BLaER1 (cell line): ENCODE data around the gene MAST4.

Experiments
- H3K27ac ChIP-seq: shearing (Covaris generic); formaldehyde crosslinking; 2 replicates; pipeline ENCODE4 v1.8.1; 2022
- H3K27me3 ChIP-seq: shearing (Covaris generic); formaldehyde crosslinking; 2 replicates; pipeline ENCODE4 v1.8.1; 2022
- H3K36me3 ChIP-seq: shearing (Covaris generic); formaldehyde crosslinking; 2 replicates; pipeline ENCODE4 v1.8.1; 2022
- H3K4me1 ChIP-seq: shearing (Covaris generic); formaldehyde crosslinking; 2 replicates; pipeline ENCODE4 v1.8.1; 2022
- H3K4me2 ChIP-seq: shearing (Covaris generic); formaldehyde crosslinking; 2 replicates; pipeline ENCODE4 v1.8.1; 2022
- H3K4me3 ChIP-seq: shearing (Covaris generic); formaldehyde crosslinking; 2 replicates; pipeline ENCODE4 v1.8.1; 2022
- H3K9ac ChIP-seq: shearing (Covaris generic); formaldehyde crosslinking; 2 replicates; pipeline ENCODE4 v1.8.1; 2022
- H3K9me3 ChIP-seq: shearing (Covaris generic); formaldehyde crosslinking; 2 replicates; pipeline ENCODE4 v1.8.1; 2022
- H4K20me1 ChIP-seq: shearing (Covaris generic); formaldehyde crosslinking; 2 replicates; pipeline ENCODE4 v1.8.1; 2022
- Cebpa-rat ChIP-seq: shearing (Covaris generic); IDR thresholded peaks from 2 replicates; pipeline ENCODE4 v1.8.1; 2022

The MAST4 gene

DNA sequence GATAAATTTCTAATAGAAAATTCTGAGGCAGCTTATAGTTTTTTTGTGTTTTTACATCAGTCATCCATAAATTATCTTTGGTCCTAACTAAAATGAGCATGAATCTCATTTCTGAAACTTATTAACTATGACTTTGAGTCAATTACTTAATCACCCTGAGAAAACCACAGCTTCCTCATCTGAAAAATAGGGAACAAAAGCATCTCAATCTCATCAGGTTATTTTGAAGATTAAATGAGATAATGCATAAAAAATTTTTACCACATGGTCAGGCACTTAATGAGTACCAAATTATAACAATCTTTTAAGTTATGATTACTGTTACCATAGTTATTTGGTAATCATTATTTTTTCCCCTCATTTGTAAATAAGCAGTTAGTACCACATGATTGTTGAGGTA, 279.1 kb downstream of the MAST4 start:
- no peak for TF ChIP-seq Cebpa-rat
- Histone ChIP-seq H3K4me2 (no peak overlapping the region), H4K20me1 (no peaks in the 10 kb centered on the region), H3K36me3 (no peaks in the 10 kb centered on the region), H3K9ac (no peak overlapping the region), H3K27ac (no peak overlapping the region), H3K4me1 (no peaks in the 10 kb centered on the region), H3K9me3 (no peaks in the 10 kb centered on the region), H3K4me3 (no peak overlapping the region), H3K27me3 (no peaks in the 10 kb centered on the region)

DNA sequence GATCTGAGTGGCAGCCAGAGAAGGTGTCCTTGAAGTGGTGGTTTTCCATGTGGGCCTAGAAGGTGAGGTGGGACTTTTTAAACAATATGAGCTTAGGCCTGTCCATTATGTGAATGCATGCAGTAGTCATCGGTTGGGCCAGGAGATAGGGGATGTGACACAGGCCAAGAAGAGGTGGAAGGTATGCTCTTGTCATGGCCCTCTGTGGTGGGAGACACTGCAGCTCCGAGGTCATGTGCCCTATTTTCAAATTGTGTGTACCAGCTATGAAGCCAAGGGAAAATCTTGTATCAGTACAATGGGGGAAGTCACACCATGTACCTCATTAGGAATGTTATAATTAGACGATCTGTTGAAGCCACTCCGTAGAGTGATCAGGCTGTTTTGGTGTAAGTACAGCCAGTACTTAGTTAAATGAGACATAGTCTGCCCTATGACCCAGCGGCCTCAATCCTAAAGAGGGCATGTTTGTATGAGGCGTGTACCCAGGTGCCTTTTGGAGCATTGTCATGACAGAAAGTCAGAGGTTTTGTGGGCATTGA, 280.1 kb downstream of the MAST4 start:
- no peak overlapping the region for H3K4me2 ChIP-seq
- H3K36me3 ChIP-seq: no peaks in the 10 kb centered on the region
- no peaks in the 10 kb centered on the region for H3K27me3 ChIP-seq
- H3K9me3 ChIP-seq: no peaks in the 10 kb centered on the region
- H3K27ac ChIP-seq: no peak overlapping the region
- no peak for TF ChIP-seq Cebpa-rat
- H4K20me1 ChIP-seq: no peaks in the 10 kb centered on the region
- no peaks in the 10 kb centered on the region for H3K4me1 ChIP-seq
- H3K4me3 ChIP-seq: no peak overlapping the region
- H3K9ac ChIP-seq: no peak overlapping the region

DNA sequence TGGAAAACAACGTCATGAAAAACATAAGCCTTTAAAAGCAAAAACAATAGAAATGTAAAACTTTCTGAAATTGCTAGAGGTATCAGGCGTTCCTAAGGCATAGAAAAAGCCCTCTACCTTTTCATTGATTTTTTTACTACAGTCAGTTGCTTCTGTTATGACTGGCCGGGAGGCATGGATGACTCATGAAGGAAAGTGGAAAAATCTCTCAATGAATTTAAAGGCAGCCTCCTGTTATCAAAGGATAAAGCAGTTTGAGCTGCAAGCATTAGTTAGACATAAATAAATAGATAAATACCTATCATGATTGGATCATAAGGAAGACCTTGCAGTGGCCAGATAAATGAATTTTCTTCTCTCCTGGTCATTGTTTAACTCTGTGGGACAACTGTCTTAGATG, 281.6 kb downstream of the MAST4 start:
- TF ChIP-seq Cebpa-rat: no peak
- H3K27ac ChIP-seq: no peak overlapping the region
- H3K9ac ChIP-seq: no peak overlapping the region
- H3K4me1 ChIP-seq: no peaks in the 10 kb centered on the region
- H3K27me3 ChIP-seq: no peaks in the 10 kb centered on the region
- no peak overlapping the region for H3K4me3 ChIP-seq
- H3K4me2 ChIP-seq: no peak overlapping the region
- H4K20me1 ChIP-seq: no peaks in the 10 kb centered on the region
- no peaks in the 10 kb centered on the region for H3K36me3 ChIP-seq
- no peaks in the 10 kb centered on the region for H3K9me3 ChIP-seq

DNA sequence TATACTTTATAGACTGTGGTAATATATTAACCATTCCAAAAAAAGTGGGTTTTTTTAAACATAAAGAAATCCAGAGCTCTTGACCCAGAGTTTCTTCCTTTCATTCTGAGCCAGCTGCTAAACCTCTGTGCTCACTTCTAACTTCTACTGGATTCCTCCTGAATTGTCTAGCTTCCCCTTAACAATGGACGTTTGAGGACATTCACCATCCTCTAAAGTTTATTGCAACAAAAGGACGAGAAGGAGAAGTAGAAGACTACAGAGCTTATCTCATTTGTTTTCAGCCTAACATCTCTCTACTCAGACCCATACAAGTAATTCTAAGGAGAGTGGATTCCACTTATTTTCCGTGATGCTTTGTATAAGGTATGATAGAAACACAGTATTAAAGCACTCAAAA, 284.2 kb downstream of the MAST4 start:
- Histone ChIP-seq H4K20me1 (no peaks in the 10 kb centered on the region), H3K36me3 (no peaks in the 10 kb centered on the region), H3K4me3 (no peak overlapping the region), H3K4me2 (no peak overlapping the region), H3K27me3 (no peaks in the 10 kb centered on the region), H3K4me1 (no peaks in the 10 kb centered on the region), H3K9me3 (no peaks in the 10 kb centered on the region), H3K27ac (no peak overlapping the region), H3K9ac (no peak overlapping the region)
- TF ChIP-seq Cebpa-rat: no peak

DNA sequence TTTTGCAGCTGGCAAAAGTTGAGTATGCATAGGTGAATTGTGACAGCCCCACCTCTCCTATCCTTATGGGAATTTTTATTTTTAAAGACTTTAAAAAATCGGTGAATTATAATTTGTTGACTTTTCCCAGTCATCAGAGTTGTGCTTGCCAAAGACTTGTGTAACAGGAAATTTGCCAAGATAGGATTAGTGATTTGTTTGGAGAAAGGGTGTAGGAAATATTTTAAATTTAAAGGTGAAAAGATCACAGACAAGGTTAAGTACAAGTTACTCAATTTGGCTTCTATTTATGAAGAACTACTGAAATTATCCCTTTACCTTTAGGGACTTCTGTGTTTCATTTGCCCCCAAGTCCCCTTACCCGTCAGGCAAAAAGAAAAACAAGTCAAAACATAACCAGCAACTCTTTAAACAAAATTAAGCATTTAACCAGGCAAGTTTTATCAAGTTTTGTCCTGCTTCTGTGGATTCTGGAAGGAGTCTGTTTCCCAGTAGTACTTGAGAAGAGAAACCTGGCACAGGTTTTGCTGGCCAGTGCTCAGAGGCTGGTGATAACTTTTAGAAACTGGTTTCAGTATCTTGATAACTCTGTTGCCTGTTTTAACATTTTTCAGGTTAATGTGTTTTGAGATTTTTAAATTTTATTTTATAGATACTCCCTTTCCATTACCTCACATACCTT, 285.4 kb downstream of the MAST4 start:
- H3K9me3 ChIP-seq: no peaks in the 10 kb centered on the region
- no peaks in the 10 kb centered on the region for H3K4me1 ChIP-seq

DNA sequence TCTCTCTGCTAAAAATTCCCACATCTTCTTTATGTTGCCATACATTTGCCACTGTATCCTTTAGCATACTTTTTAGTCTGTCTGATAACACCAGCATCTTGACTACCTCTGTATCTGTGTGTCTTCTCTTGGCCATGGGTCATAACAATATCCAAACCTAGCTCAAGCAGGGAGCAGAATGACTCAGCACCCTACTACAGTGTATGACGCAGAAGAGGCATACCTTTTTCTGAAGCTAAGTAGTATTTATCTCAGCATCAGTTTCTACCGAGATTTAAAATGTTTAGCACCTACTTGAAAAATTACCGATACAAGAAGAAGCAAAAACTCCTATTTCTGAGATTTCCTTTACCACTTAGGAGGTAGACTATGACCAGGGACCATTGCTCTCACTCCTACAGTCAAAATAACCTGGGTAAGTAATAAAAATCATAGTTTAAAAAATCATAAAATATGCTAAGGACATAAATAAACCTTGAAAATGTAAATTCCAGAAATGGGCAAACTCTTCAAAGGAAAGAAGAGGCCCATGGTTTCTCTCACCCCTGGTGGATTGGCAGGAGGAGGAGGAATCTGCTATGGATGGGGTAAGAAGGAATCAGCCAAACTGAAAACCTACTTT, 286.5 kb downstream of the MAST4 start:
- Histone ChIP-seq H3K27ac (no peak overlapping the region), H3K36me3 (no peaks in the 10 kb centered on the region), H3K27me3 (no peaks in the 10 kb centered on the region), H3K4me1 (no peaks in the 10 kb centered on the region), H3K4me2 (no peak overlapping the region), H3K9me3 (no peaks in the 10 kb centered on the region), H4K20me1 (no peaks in the 10 kb centered on the region), H3K9ac (no peak overlapping the region), H3K4me3 (no peak overlapping the region)
- no peak for TF ChIP-seq Cebpa-rat

More for the DNA sequence above, 285.4 kb downstream of the MAST4 start:
- Histone ChIP-seq H3K4me3 (no peak overlapping the region), H3K27me3 (no peaks in the 10 kb centered on the region), H3K36me3 (no peaks in the 10 kb centered on the region), H3K9ac (no peak overlapping the region), H4K20me1 (no peaks in the 10 kb centered on the region), H3K4me2 (no peak overlapping the region), H3K27ac (no peak overlapping the region)
- TF ChIP-seq Cebpa-rat: no peak

DNA sequence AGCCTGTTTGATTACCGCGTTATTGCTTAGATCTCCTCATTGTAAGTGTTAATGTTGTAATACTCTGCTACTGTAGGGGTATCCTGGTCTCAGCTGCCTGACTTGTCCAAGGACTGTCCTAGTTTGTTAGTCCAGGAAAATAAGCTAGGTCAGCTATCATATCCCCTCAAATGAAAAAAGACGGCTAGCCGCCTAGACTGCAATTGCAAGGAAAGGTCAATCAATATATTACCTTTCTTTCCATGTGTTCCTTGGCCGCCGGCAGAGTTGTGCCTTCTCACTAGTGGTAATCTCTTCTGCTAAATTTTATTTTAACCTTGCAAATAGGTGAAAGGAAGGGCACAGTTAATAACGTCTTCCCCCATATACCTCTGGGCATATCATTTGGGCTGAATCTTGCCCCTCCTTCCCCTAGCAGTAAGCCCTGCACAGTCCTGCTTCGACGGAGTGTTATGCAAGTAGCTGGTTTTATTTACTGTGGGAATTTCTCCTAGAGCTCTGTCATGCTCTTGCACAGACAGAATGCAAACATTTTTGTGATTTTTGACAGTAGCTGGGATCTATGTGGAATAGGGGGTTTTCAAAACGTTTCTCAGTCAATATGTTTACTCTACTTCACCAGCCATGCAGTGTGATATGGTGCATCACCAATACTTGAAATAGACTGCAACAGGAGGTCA, 288.5 kb downstream of the MAST4 start:
- Histone ChIP-seq H3K36me3 (no peaks in the 10 kb centered on the region), H3K4me3 (no peak overlapping the region), H3K9ac (no peak overlapping the region), H3K27me3 (no peaks in the 10 kb centered on the region), H3K4me2 (no peak overlapping the region), H3K4me1 (no peaks in the 10 kb centered on the region), H3K27ac (no peak overlapping the region), H4K20me1 (no peaks in the 10 kb centered on the region), H3K9me3 (no peaks in the 10 kb centered on the region)
- no peak for TF ChIP-seq Cebpa-rat

DNA sequence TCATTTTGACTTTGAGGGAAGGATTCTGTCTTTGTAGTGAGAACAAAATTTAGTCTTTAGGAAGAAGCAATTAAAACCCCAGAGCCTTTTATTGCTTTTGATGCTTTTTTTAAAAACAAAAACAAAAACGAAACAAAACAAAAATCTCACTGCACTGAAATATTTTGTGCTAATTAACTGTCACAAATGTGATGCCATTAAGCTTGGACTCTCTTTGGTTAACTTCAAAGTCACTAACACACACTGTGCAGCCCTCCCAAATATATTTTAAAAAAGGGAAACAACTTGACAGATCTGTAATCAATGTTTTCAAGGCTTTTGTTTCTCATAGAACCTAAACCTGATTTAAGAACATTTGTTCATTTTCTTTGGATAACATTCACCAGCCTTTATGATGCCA, 290.7 kb downstream of the MAST4 start:
- Histone ChIP-seq H3K36me3 (no peaks in the 10 kb centered on the region), H3K9me3 (no peaks in the 10 kb centered on the region), H3K27me3 (no peaks in the 10 kb centered on the region), H3K27ac (no peak overlapping the region), H4K20me1 (no peaks in the 10 kb centered on the region), H3K9ac (no peak overlapping the region), H3K4me1 (no peaks in the 10 kb centered on the region), H3K4me3 (no peak overlapping the region), H3K4me2 (no peak overlapping the region)
- TF ChIP-seq Cebpa-rat: no peak

DNA sequence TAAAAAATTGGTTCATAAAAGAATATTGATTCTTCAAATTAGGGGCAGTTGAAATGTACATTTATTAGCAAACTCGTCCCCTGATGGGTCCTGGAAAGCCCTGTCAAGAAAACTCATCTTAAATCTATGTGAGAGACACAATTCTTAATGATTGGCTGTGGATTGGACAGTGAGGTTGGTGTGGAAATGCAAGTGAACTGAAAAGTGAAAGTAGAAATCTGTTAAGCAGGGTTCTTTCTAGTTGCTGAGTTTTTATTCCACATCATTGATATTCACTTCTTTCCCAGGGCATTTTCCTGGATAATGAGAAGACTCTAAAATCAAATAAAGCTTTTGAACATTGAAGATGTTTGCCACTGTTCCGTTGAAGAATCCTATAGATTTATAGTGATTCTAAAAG, 292.4 kb downstream of the MAST4 start:
- H3K4me3 ChIP-seq: no peak overlapping the region
- no peak overlapping the region for H3K27ac ChIP-seq
- H3K9ac ChIP-seq: no peak overlapping the region
- no peaks in the 10 kb centered on the region for H3K27me3 ChIP-seq
- no peak overlapping the region for H3K4me2 ChIP-seq
- no peaks in the 10 kb centered on the region for H3K4me1 ChIP-seq
- H4K20me1 ChIP-seq: no peaks in the 10 kb centered on the region
- TF ChIP-seq Cebpa-rat: no peak
- no peaks in the 10 kb centered on the region for H3K36me3 ChIP-seq
- no peaks in the 10 kb centered on the region for H3K9me3 ChIP-seq

DNA sequence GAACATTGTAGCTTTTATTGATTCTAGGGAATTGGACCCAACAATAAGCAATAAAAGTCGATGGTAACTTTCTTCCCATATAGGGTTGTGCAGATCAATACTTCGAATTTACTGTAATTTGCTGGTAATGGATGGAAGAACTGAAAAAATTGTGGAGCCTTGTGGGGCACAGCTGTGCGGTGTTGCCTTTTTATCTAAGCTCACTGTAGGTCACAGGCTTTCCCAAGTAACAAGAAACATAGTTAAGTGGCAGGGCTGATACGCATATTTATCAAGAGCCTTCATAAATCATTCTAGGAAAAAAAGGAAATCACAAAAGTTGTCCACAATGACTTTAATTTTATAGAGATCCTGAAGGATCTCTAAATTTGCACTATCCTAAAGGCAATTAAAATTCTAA, 292.9 kb downstream of the MAST4 start:
- no peaks in the 10 kb centered on the region for H3K27me3 ChIP-seq
- no peak overlapping the region for H3K4me3 ChIP-seq
- no peaks in the 10 kb centered on the region for H4K20me1 ChIP-seq
- H3K9me3 ChIP-seq: no peaks in the 10 kb centered on the region
- H3K4me2 ChIP-seq: no peak overlapping the region
- H3K4me1 ChIP-seq: no peaks in the 10 kb centered on the region
- no peaks in the 10 kb centered on the region for H3K36me3 ChIP-seq
- H3K27ac ChIP-seq: no peak overlapping the region
- H3K9ac ChIP-seq: no peak overlapping the region
- TF ChIP-seq Cebpa-rat: no peak
